Smooth muscle cell of the brain vasculature (primary cell): Measurements from ENCODE around the gene GNG5.
"Not testable (repeated sequence)": the region's sequence is repeated elsewhere in the genome, so short reads cannot be mapped to it uniquely, and the experiment has no call there.

Source experiments
- DNase-seq: peaks from one replicate; pipeline ENCODE4 v3.0.0-alpha.2; 2012; ENCODE audit warnings: low read depth, low spot score

Gene GNG5

DNA sequence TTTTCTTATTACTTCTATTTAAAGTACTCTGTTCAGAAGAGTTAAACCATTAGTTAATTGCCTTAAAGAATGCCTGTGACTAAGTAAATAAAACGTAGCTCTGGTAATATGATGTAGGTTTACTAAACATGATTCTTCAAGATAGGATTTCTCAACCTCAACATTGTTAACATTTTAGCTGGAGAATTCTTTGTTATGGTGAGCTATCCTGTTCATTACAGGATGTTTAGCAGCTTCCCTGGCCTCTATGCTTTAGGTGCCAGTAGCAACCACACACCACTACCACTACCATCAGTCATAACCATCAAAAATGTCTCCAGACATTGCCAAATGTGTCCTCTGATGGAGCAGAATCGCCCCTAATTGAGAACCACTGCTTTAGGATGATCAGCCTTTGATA is 16.6 kb downstream of the GNG5 start:
- DNase-seq: no peak

DNA sequence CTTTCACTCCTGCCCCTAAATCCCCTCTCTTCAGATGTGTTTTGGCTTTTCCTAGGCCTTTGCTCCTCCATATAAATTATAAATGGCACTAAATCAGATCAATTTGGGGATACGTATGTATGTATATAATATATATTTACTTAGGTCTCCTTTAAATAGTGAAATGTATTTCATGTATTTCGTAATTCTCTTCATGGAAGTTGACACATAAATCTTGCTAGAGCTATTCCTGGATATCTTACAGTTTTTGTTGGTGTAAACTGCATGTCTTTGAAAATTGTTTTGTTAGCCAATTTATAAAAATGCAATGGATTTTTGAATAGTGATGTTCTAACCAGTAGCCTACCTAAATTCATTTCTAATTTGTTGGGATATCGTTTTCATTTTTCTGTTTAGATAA is 18.3 kb downstream of the GNG5 start:
- DNase-seq: no peak

DNA sequence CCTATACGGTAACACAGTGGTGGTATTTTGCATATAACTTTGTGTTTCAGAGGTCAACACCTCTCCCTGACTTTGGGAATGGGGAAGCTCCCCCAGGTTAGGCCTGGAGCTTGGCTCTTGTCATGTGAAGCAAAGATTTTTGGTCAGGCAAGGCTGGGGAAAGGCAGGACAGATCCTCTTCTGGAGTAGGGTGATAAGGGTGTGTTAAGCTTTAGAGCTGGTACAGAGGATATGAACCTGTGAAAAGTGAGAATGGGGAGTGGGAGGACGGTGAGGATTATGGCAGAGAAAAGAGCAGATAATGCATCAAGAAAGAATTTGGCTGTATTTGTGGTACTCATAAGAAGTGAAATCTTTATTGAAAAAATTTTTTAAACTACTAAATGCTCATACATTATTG is 25.1 kb downstream of the GNG5 start:
- no peak for DNase-seq

DNA sequence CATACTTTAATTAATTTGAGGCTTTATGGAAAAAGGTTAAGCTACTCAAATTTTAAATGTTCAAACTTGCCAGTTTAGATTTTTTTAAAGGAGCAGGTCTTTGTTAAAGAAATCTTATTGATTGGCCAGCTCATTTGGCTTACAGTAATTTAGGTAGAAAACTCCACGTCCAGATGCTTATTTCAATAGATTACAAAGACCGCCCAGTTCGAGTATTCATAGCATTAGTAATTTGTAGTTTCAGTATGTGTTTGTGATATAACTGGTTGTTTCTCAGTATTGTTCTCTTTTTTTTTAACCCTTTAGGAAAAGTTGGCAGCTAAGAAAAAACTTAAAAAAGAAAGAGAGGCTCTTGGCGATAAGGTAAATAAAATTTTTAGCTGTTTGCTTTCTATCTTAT is 25.7 kb downstream of the GNG5 start:
- no peak for DNase-seq

DNA sequence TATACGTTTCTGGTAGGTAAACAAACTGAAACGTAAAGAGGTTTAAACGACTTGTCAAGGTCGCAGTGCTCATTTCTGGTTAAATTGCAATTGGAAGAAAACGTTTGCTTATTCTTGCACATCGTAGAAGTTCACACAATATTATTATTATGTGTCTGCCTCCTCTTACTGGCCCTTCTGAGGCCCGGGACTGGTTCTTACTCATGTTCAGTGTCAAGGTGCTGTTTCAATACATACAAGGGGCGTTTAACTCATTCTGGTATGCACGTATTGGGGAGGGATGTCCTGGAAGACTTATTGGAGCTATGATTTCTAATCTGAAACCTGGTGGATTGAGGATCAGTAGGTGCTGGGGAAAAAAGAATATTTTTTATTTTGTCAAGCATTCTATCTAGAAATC is 26.4 kb downstream of the GNG5 start:
- DNase-seq: no peak

DNA sequence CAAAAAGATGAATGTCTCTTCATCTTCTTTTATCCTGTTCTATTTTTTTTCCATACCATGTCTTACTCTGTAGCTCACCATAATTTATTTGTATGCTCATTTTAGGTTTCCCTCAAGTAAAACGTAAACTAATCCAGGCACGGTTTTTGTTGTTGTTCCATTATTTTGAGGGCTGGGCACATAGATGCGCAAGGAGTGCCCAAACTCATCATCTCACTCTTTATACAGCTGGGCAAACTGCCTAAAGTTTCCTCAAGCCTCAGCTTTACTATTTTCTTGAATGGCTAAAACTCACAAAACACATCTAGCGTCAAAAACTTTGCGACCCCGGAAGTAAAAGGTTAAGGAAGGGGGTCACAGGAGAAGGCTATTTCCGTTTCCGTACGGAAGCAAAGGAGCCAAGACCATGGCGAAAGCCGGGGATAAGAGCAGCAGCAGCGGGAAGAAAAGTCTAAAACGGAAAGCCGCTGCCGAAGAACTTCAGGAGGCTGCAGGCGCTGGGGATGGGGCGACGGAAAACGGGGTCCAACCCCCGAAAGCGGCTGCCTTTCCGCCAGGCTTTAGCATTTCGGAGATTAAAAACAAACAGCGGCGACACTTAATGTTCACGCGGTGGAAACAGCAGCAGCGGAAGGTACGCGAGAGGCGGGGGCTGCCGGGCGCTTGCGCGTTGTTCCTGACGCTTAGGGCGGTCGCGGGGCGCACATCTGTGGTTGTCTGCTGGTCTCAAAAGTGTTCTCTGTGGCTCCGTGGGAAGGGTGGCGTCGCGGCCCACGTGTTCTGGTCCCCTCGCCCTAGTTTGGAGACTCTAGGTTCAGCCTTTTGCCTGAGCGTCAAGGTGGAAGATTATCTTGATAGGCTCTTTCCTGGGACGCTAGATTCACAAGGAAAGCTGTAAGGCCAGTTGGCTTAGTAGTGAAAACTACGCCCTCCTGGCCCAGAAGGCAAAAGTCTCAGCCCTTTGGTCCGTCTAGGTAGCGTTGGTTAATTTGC is 27.2 kb downstream of the GNG5 start, which contains the start of gene RPF1:
RPF1 (plus strand) TSS at position 391 of the 993 bp plus-strand sequence; CDS start at position 407, 16 bp downstream.
- DNase-seq: peak; percentile 36

DNA sequence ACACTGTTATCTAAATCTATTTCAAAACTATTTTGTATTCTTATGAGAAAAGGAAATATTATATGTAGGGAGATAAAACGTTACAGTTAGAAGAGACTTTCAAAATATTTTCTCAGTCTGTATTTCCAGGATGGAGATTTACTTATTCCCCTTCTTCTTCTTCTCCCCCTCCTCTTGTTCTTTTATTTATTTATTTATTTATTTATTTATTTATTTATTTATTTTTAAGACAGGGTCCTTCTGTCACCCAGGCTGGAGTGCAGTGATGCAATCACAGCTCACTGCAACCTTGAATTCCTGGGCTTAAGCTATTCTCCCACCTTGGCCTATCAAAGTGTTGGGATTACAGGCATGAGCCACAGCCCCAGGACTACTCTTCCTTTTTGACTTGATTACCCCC is 30.2 kb downstream of the GNG5 start:
- no peak for DNase-seq

DNA sequence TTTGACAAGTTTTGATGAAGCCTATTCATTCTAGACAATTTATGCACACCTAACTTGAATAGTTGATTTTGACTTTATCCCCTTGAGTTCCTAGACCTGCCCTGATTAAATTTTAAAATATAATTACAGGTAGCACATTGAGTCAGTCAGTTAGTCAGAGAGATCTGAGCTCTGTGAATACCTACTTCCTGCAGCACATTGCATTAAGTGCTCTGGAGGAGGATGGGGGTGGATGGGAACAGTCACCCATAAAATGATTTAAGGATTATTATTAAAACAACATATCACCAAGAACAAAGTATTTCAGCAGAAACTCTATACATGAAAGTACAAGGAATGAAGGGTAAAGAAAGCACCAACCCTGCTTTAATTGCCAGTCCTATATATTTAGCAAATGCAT is 39.1 kb downstream of the GNG5 start:
- DNase-seq: no peak

DNA sequence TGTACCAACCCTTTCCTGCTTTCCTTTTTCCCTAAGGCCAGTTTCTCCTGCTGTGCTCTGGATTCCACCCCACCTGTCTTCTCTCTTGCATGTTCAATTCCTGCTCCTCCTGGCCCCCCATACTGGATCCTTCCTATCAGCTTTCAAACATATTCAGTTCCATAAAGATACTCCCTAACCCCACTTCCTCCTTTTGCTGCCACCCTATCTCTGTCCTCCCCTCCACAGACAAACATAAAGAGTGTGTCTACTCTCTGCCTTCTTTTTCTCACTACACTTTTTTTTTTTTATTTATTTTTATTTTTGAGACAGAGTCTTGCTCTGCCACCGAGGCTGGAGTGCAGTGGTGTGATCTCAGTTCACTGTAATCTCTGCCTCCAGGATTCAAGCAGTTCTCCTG is 44.3 kb downstream of the GNG5 start:
- no peak for DNase-seq

DNA sequence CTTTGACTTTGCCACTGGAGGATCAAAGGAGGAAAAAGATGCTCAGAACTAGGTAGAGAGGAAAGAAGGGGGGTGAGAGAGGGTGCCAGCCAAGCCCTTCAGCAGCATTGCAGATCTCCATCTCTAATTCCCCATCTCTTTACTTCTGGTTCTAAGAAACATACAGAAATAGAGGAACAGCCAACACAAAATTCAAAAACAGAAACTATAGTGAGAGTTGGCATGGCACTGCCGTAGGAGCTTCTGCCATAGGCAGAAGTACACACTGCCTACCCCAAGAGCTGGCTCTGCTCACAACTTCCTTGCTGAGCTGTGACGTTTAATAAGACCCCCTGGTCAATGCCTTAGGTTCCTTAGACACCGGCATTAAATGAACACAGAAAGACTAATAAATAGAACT is 53.9 kb downstream of the GNG5 start:
- no peak for DNase-seq

DNA sequence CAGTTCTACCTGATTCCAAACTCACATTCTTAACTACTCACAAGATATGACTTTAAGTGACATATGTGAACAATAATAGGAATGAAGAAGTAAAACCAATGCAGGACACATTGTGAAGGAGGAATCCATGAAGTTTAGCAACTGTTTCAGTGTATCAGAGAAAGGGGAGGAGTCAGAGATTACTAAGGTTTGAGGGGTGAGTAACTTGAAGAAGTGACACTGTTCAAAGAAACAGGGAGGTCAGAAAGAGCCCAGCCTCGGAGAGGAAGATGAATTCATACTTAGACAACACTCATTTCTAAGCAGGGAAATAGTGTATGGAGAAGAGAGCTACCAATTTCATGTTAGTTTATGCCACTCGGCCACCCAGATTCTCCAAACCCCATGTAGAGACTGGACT is 55.5 kb downstream of the GNG5 start:
- no peak for DNase-seq

DNA sequence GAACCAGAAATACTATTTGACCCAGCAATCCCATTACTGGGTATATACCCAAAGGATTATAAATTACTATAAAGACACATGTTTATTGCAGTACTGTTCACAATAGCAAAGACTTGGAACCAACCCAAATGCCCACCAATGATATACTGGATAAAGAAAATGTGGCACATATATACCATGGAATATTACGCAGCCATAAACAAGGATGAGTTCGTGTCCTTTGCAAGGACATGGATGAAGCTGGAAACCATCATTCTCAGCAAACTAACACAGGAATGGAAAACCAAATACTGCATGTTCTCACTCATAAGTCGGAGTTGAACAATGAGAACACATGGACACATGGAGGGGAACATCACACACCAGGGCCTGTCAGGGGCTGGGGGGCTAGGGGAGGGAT is 57.7 kb downstream of the GNG5 start:
- not testable (repeated sequence) for DNase-seq
